Astrocyte of the hippocampus (primary cell): ENCODE results near the gene POLR2A.
"Not testable (repeated sequence)": the region's sequence is repeated elsewhere in the genome, so short reads cannot be mapped to it uniquely, and the experiment has no call there.

ENCODE experiments used
- DNase-seq: peaks from one replicate; pipeline ENCODE4 v3.0.0; 2011; ENCODE audit warnings: low read depth, low spot score

POLR2A gene

DNA sequence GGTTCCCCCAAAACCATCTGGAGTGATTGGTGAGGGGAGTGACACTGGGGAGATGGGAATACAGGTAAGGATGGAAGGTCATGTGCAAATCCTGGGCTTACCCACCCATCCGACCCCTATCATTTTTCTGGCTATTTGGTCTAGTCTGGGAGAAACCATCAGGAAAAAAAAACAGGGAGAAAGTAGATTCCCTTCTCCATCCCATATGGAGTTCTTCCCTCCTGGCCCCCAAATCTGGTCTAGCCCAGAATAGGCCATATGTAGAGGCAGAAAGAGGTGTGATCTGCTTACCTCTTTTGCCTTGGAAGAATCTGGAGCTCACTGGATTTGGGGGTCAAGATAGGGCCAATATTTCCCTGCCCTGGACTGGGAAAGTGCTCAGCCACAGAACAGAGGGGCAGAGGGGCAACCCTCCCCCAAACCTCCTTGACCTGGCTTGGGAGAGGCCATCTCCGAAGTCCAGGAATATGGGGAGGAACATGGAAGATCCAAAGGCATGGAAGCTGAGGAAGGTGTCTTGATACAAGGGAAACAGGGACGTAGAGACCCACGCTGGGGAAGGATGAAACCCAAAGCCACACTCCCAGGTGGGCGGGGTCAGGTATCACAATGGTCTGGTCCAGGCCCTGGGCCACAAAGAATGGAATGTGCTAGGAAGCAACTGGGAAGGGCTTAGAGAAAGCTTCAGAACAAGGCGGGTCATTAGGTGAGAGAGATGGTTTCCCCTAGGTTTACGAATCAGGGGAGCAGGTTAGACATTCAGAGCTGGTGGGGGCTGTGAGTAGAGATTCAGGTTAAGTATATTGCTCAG lies 23.1 kb upstream of the POLR2A start:
- no peak for DNase-seq

DNA sequence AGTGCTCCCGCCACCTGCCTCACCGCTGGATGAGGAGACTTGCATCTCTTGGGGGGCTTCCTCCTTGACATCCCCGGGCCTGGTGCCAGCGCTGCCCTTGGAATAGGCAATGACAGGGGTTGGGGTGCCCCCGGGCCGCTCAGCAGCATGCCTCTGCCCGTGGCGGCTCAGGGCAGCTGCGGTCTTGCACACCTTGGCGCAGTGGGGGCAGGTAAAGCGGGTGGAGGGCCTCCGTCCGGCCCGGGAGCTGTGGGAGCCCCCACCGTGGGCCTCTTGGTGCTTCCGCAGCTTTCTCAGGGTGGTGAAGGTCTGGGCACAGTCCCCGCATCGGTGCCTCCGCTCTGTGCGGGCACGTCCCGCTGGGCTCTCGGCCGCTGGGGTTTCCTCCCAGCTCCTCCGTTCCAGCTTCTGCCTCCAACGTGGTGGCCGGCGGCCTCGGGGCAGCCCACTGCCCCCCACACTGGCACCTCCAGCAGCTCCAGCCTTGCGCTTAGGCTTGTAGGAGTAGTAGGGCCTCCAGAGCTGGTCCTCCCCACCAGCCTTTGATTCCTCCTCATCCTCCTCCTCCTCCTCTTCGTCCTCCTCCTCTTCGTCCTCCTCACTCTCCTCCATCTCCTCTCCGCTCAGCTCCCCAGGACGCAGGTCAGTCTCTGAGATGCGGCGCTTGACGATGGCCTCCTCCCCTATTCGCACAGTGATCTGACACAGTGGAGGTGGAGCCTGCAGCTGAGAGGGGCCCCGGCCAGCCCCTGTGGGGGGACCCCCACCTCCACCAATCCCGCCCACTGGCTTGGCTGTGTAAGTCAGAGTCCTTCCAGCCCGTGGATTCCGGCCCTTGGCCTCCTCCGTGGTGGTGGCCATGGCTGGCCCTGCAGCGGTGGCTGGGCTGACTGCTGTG lies 21.4 kb upstream of the POLR2A start:
- DNase-seq, result no peak

DNA sequence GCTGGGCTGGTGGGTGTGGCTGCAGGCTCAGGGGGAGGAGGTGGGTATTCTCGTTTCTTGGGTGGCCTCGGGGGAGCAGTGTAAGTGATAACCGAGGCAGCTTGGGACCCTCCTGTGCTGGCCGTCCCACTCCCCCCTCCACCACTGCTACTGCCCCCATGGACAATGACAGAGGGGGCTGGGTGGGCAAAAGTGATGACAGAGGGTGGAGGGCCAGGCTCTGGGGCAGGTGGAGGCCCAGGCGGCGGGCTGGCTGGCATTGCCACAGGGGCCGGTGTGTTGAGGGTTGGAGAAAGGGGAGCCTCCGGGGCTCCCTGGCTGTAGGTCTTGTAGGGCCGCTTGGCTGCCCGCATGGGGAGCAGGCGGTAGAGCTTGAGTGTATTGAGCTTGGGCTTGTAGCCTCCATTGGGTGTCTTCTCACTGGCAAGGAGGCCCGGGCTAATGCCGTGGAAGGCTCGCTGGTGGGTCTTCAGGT lies 20.8 kb upstream of the POLR2A start:
- DNase-seq, result no peak

DNA sequence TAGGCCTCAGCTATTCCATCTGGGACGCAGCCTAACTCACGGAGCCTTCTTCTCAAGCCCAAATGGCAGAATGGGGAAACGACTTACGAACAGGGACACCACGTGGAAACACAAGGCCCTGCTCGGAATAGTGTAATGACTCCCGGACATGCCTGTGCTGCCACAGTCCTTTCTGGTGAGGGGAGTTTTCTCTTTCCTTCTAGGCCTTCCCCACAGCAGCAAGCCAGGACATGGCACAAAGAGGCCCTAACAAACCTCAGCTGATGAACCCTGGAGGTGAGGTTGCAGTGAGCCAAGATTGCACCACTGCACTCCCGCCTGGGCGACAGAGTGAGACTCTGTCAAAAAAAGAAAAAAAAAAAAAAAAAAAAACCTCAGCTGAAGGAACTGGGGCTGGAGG lies 20.1 kb upstream of the POLR2A start:
- no peak for DNase-seq

GRCh38 chr17:7465597-7466275 lies 18.4 kb upstream of the POLR2A start:
- DNase-seq, result no peak

GRCh38 chr17:7466318-7466638 lies 17.9 kb upstream of the POLR2A start:
- no peak for DNase-seq

DNA sequence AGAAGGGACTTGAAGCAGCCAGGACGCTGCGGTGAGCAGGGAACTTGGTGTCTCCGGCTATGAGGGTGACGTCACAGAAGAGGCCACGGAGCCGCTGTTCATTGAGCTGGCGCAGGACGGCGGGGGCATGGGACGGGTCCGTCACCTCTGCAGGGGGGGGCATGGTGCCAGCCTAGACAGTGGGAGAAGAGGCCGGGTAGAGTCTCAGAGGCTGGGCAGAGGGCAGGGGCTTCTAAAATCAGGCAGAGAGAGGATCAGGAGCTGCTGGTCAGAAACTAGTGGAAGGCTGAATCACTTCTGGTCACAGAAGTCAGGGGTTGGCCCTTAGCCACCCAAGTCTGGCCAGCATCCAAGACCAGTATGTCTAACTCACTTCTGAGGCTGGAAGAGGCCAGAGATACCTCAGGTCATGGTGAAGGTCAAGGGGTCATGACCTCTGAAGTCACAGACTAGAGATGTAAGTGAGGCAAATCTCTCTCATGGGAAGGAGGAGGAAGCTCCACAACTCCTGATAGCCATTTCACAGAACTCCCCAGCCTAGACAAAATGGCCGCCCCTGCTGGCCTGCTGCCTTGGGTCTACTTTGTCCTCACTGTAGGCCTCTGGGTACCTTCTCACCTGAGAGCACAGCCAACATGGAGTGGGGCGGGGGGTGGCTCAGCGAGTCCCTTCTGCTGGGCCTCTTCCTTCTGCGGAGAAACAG lies 17.4 kb upstream of the POLR2A start:
- peak; percentile 65 for DNase-seq

DNA sequence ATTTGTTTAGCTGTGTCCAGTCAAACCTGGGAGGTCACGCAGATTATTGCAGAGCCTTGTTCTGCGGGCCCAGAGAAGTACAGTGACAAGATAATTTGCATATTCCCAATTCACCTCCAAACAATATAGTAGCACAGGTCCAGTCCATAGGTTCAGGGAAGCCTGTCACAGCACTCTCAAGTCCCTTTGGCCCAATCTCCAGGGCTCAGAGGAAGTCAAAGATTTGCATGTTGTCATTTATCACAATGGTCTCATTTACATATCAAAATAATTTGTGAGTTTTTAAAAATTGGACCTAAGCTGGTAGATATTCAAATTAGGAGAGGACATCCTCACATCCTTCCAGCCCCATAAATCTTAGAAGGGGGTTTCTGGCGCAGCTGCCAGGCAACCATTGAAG lies 16.7 kb upstream of the POLR2A start:
- no peak for DNase-seq

DNA sequence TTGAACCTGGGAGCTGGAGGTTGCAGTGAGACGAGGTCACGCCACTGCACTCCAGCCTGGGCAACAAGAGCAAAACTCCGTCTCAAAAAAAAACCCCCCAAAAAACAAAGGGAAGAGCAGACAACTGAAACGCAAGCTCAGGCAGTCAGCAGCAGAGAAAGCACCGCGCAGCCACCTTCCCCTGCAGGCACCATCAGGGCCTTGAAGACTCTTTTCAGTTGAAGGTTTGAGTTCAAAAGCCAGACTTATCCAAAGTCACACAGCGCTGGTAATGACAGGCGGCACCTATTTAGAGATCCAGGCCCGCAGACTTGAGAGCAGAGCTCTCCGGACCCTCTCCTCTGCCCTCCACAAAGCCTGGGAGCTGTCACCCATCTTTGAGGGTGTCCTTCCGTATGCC lies 15.9 kb upstream of the POLR2A start:
- no peak for DNase-seq

- no peak for DNase-seq
Observed at GRCh38 chr17:7468804-7469389, 15.3 kb upstream of the POLR2A start.

- not testable (repeated sequence) for DNase-seq
Observed at GRCh38 chr17:7469843-7470242, 14.3 kb upstream of the POLR2A start.

- not testable (repeated sequence) for DNase-seq
Observed at GRCh38 chr17:7470457-7470973, 13.7 kb upstream of the POLR2A start.

- no peak for DNase-seq
Observed at GRCh38 chr17:7471729-7472128, 12.4 kb upstream of the POLR2A start.

DNA sequence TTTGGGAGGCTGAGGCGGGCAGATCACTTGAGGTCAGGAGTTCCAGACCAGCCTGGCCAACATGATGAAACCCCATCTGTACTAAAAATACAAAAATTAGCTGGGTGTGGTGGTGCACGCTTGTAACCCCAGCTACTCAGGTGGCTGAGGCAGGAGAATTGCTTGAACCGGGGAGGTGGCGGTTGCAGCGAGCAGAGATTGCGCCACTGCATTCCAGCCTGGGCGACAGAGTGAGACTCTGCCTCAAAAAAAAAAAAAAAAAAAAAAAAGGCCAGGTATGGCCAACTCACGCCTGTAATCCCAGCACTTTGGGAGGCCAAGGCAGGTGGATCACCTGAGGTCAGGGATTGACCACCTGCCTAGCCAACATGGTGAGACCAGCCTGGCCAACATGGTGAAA lies 9.4 kb upstream of the POLR2A start:
- DNase-seq, result not testable (repeated sequence)

DNA sequence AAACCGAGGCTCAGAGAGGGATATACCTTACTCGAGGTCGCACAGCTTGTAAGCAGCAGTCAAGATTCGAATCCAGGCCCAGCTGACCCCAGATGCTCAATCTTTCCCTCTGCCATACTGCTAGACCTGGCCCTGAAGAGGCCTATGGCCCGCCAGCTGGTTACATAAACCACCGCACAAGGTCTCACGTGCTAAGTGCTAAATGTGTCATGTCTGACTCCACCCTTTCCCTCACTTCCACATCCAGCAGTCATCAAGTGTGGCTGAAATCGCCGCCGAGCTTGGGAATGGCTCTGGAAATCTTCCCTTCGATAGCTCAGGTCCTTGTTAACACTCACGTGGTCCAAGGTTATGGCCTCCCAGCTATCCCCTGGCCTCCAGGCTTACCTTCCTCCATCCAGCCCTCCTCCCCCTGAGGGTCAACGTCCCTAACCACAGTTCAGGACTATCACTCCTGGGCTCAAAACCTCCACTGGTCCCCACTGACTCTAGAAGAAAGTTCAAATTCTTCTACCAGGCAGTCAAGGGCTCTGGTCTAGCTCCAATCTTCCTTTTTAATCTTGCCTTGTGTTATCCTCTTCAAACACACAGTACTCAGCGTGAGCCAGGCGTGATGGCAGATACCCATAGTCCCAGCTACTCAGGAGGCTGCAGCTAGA lies 8.3 kb upstream of the POLR2A start:
- DNase-seq, result no peak

GRCh38 chr17:7476494-7476893 lies 7.7 kb upstream of the POLR2A start:
- peak; percentile 63 for DNase-seq

DNA sequence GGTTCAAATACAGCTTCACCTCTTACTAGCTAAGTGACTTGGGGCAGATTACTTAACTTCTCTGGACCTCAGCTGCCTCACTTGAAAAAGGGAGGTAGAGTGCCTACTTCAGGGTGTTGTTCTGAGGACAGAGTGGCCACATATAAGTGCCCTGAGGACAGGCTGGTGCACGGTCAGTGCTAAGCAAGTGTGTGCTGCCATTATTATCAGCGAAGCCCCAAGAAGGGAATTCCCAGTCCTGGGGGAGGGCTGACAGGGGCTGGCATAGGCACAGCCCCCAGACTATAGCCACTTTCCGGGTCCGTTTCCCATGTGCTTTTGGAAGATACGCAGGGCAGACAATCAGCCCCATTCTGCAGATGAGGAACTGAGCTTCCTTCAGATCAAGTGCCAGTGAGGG lies 7.2 kb upstream of the POLR2A start:
- no peak for DNase-seq

DNA sequence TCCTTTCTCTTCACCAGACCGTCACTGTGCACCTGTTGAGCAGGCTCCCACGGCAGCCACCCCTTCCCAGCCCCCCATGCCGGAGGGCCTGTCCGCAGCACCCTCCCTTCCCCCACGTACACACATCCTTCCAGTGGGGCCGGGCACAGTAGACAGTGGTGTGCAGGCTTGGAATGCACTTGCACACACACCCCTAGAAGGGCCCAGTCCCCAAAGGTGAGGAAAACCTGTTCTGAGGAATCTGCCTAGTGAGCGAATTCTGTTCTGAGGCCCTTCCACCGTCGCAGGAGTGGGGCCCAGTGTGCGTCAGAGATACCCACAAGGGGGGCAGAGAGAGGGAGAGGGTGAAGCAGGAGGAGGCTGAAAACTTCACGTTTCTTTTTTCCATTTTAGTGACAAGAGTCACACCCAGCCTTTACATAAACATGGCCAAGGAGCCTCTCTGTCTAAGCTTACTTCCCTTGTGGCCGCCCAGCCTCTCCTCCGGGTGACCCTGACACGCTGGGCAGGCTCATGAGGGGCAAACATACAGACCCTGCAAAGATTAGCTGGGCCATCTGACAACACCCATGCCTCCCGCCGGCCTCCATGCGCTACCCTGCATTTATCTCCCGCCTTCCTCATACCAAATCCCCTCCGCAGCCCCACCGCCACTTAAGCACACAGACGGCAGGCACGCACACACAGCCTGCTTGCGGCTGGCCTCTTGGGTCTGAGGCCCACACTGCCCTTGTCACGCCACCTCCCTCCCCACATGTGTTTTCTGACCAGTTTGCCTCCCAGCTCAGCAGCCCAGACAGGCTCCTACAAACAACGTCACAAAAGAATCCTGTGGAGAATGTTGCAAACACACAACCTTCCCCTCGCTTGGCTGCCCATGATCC lies 6.5 kb upstream of the POLR2A start:
- peak; percentile 91 for DNase-seq
